ENCODE results near the gene POLR2A.

- no peak for TF ChIP-seq CTCF (IDR thresholded peaks at IDR 0.05; ENCODE audit: borderline replicate concordance, extremely low read depth, low read length, poor library complexity, severe bottlenecking)
- no peak for TF ChIP-seq EZH2 (IDR thresholded peaks at IDR 0.05; ENCODE audit: borderline replicate concordance, low read depth, low read length, severe bottlenecking)
Observed at GRCh38 chr17:7513850-7514419, 29.8 kb downstream of the POLR2A start.
